Breast epithelium (tissue), 4 donors: Measurements from ENCODE around the gene TBCE. TPM values are rescaled to one million over a fixed set of nuclear protein-coding genes. Genes with fewer than 3 reads are reported as not detected.

Source experiments
- DNase-seq, 2 donors: peaks; one replicate each; pipeline ENCODE4 v3.0.0-alpha.2; 2019; ENCODE audit warnings: low spot score in 2 of 2
- H3K27ac ChIP-seq, 2 donors: fragments of 200-600 bp; sonication (generic) in 1 of 2; one replicate each; pipeline ENCODE4 v1.5.1; 2016 to 2019; ENCODE audit warnings: mild to moderate bottlenecking in 1 of 2
- H3K27me3 ChIP-seq, 2 donors: fragments of 200-600 bp; sonication (generic) in 1 of 2; one replicate each; pipeline versions ENCODE4 v1.5.1 to v1.6.0; 2017 to 2019; ENCODE audit warnings: control low read depth in 1 of 2, mild to moderate bottlenecking in 1 of 2
- H3K36me3 ChIP-seq: fragments of 200-600 bp; one replicate; pipeline ENCODE4 v1.5.1; 2019
- H3K4me1 ChIP-seq, 2 donors: fragments of 200-600 bp; sonication (generic); one replicate each; pipeline ENCODE4 v1.5.1; 2016 to 2019; ENCODE audit warnings: control low read depth in 1 of 2
- H3K4me3 ChIP-seq, 3 donors: fragments of 200-600 bp; sonication (generic); 1 replicate in 2 of 3; 2 replicates in 1 of 3; pipeline ENCODE4 v1.5.1; 2016 to 2019; ENCODE audit warnings: mild to moderate bottlenecking in 3 of 3, moderate library complexity in 2 of 3
- H3K9me3 ChIP-seq, 2 donors: fragments of 200-600 bp; sonication (generic) in 1 of 2; one replicate each; pipeline ENCODE4 v1.5.1; 2016 to 2019; ENCODE audit warnings: control low read depth in 1 of 2
- CTCF ChIP-seq, 3 donors: fragments of 450-650 bp; IDR thresholded peaks; one replicate each; pipeline ENCODE4 v1.5.1; 2016 to 2017; ENCODE audit warnings: antibody characterized with exemption in 3 of 3, mild to moderate bottlenecking in 3 of 3, moderate library complexity in 3 of 3
- POLR2A ChIP-seq: fragments of 450-650 bp; IDR thresholded peaks from one replicate; pipeline ENCODE4 v1.6.1; 2016; ENCODE audit warnings: antibody characterized with exemption, mild to moderate bottlenecking, moderate library complexity
- POLR2AphosphoS5 ChIP-seq, 3 donors: sonication (generic); formaldehyde crosslinking; IDR thresholded peaks; one replicate each; pipeline ENCODE4 v1.6.1; 2017; ENCODE audit warnings: antibody characterized with exemption in 3 of 3
- intact Hi-C: fragments of 100-400 bp; cut with DNase I; formaldehyde crosslinking; loops from one replicate; pipeline ENCODE4 v1.15.1; 2023; ENCODE audit warnings: low total_unique reads
- total RNA-seq, 3 donors: library from RNA; depleted of rRNA; stranded (reverse); fragments of >200 nt; gene quantifications; one replicate each; pipeline ENCODE4 v1.1.0, GENCODE V29; 2016

TBCE gene
- total RNA-seq, 3 donors from 2014 or later: 13.3 to 21.2 (median 19.7) TPM

GRCh38 chr1:235325139-235325538 is 42.1 kb upstream of the TBCE start:
- Histone ChIP-seq H3K27ac (peak overlapping the region in 1 of 2 donors; percentile 14), H3K4me3 (peak overlapping the region in 1 of 3 donors; percentile 98), H3K4me1 (peaks cover 0 to 8% of the 10 kb centered on the region in 2 donors), H3K27me3 (no peaks in the 10 kb centered on the region), H3K9me3 (no peaks in the 10 kb centered on the region), H3K36me3 (no peaks in the 10 kb centered on the region)
- TF ChIP-seq POLR2AphosphoS5 (IDR thresholded peaks at IDR 0.05) (no peak), CTCF (IDR thresholded peaks at IDR 0.05) (no peak), POLR2A (no peak)
- intact Hi-C loops: no loop called here
- no peak for DNase-seq

GRCh38 chr1:235325854-235326253 is 41.4 kb upstream of the TBCE start:
- Histone ChIP-seq H3K36me3 (no peaks in the 10 kb centered on the region), H3K9me3 (no peaks in the 10 kb centered on the region), H3K27ac (no peak overlapping the region), H3K4me3 (peak overlapping the region in 2 of 3 donors; percentile 98 to 99), H3K27me3 (no peaks in the 10 kb centered on the region), H3K4me1 (peaks cover 0 to 12% of the 10 kb centered on the region in 2 donors)
- DNase-seq: no peak
- intact Hi-C loops: no loop called here
- TF ChIP-seq CTCF (IDR thresholded peaks at IDR 0.05): no peak
- TF ChIP-seq POLR2A: no peak

- Histone ChIP-seq H3K27me3 (no peaks in the 10 kb centered on the region), H3K36me3 (no peaks in the 10 kb centered on the region), H3K4me3 (peak overlapping the region; percentile 90 to 99 (median 98)), H3K9me3 (no peaks in the 10 kb centered on the region), H3K4me1 (peaks cover 0 to 23% of the 10 kb centered on the region in 2 donors), H3K27ac (peak overlapping the region; percentile 98 to 99)
- DNase-seq: peak in 1 of 2 donors; percentile 25
- intact Hi-C loops: no loop called here
- TF ChIP-seq CTCF (IDR thresholded peaks at IDR 0.05) (no peak), POLR2AphosphoS5 (IDR thresholded peaks at IDR 0.05) (peak in 1 of 3 donors; percentile 28), POLR2A (no peak)
These were observed 40.3 kb upstream of the TBCE start for GRCh38 chr1:235326719-235327558.

GRCh38 chr1:235327559-235328270 is 39.5 kb upstream of the TBCE start, which contains the start of gene ARID4B:
Gene ARID4B (minus strand): TSS chr1:235328179. CDS start chr1:235326919, 1,260 bp downstream.
- intact Hi-C loops: no loop called here
- peak in 1 of 2 donors; percentile 81 for DNase-seq
- peak in 2 of 3 donors; percentile 38 to 74 for TF ChIP-seq POLR2AphosphoS5 (IDR thresholded peaks at IDR 0.05)
- TF ChIP-seq POLR2A: peak; percentile 75
- TF ChIP-seq CTCF (IDR thresholded peaks at IDR 0.05): no peak
- H3K4me3 ChIP-seq: peak within 1 kb of the TSS; percentile 90 to 99 (median 98)
- no peaks in the 10 kb centered on the region for H3K36me3 ChIP-seq
- H3K4me1 ChIP-seq: peaks cover 0 to 27% of the 10 kb centered on the region in 2 donors
- H3K9me3 ChIP-seq: no peaks in the 10 kb centered on the region
- H3K27me3 ChIP-seq: no peaks in the 10 kb centered on the region
- peak within 1 kb of the TSS; percentile 98 to 99 for H3K27ac ChIP-seq
